Skeletal muscle cell (primary cell): ENCODE measurements around the gene CPB1.
A peak's percentile ranks its signal among the peaks of the same experiment; 100 is the strongest.
"Not testable (repeated sequence)": the region's sequence is repeated elsewhere in the genome, so short reads cannot be mapped to it uniquely, and the experiment has no call there.

Experiments used
- DNase-seq: peaks from one replicate; pipeline ENCODE4 v3.0.0-alpha.2; 2010; ENCODE audit warnings: low read depth
- H3K4me3 ChIP-seq: 2 replicates; pipeline ENCODE4 v1.5.1; 2011; ENCODE audit warnings: low read depth, mild to moderate bottlenecking, control low read depth, low read length, moderate library complexity

CPB1 gene

GRCh38 chr3:148827585-148827984 lies at the start of gene CPB1:
Gene CPB1, plus strand, starts transcription at chr3:148827811. Its CDS starts 13 bp downstream, at chr3:148827824.
- no peak for DNase-seq
- no peak within 1 kb of the TSS for H3K4me3 ChIP-seq

DNA sequence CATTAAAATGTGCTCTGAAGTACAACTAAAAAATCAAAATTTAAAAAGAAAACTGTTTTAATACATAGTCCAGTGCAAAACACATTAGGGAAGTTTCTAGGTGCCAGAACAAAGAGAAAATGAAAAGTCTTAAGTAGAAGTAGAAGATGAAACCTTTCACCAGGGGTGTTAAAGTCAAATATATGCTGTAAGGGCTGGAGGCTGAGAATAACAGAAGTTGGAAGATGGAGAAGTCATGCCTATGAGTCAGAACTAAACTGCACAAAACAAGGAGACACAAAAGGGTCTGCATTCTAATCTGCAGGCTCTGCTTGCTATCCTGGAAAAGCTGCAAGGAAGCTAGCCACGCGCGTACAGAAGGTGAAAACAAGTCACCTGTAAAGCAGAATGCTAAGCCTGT lies 48.7 kb upstream of the CPB1 start:
- H3K4me3 ChIP-seq, result no peak overlapping the region
- no peak for DNase-seq

DNA sequence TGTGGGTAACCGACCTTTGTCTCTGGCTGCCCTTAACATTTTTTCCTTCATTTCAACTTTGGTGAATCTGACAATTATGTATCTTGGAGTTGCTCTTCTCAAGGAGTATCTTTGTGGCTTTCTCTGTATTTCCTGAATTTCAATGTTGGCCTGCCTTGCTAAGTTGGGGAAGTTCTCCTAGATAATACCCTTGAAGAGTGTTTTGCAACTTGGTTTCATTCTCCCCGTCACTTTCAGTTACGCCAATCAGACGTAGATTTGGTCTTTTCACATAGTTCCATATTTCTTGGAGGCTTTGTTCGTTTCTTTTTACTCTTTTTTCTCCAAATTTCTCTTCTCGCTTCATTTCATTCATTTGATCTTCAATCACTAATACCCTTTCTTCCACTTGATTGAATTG lies 42.6 kb upstream of the CPB1 start:
- not testable (repeated sequence) for H3K4me3 ChIP-seq, DNase-seq

DNA sequence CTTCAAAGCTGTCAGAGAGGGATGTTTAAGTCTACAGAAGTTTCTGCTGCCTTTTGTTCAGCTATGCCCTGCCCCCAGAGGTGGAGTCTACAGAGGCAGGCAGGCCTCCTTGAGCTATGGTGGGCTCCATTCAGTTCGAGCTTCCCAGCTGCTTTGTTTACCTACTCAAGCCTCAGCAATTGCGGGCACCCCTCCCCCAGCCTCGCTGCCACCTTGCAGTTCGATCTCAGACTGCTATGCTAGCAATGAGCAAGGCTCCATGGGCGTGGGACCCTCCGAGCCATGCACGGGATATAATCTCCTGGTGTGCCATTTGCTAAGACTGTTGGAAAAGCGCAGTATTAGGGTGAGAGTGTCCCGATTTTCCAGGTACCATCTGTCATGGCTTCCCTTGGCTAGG lies 41.5 kb upstream of the CPB1 start:
- not testable (repeated sequence) for H3K4me3 ChIP-seq, DNase-seq

- H3K4me3 ChIP-seq, result no peak overlapping the region
- DNase-seq, result peak; percentile 86
Measured at GRCh38 chr3:148789146-148789545, 38.5 kb upstream of the CPB1 start.

DNA sequence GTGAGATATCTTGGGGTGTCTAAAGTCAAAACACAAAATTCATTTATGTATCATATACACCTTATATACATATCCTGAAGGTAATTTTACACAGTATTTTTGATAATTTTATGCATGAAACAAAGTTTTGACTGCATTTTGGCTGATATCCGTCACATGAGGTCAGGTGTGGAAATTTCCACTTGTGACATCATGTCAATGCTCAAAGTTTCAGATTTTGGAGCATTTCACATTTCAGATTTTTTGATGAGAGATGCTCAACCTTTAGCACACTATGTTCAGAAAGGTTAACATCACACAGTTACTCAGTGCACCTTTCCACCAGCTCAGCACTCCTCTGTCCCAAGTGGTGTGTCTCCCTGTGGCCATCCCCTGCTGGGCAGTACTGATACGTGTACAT lies 37.7 kb upstream of the CPB1 start:
- no peak for DNase-seq
- no peak overlapping the region for H3K4me3 ChIP-seq

GRCh38 chr3:148790370-148790769 lies 37.2 kb upstream of the CPB1 start:
- DNase-seq, result no peak
- H3K4me3 ChIP-seq, result no peak overlapping the region

GRCh38 chr3:148790851-148791735 lies 36.5 kb upstream of the CPB1 start:
- DNase-seq, result no peak
- H3K4me3 ChIP-seq, result no peak overlapping the region

DNA sequence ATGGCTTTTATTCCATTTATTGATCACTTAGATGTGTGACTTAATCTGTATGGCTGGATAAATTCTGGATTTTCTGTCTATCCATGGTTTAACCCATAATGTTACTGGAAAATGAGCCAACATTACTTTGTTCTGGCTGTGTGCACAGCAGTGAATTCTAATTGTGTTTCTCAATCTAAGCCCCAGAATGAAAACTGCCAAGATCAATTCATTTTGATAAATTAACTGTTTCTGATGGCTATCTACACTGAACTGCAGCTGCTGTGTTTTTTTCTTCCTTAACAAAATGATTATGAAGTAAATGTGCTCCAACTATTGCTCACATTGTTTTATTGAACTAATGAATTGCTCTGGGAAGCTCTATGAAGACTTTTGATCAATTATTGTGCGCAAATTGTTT lies 35.7 kb upstream of the CPB1 start:
- DNase-seq, result no peak
- no peak overlapping the region for H3K4me3 ChIP-seq

GRCh38 chr3:148792516-148792915 lies 35.1 kb upstream of the CPB1 start:
- DNase-seq, result no peak
- no peak overlapping the region for H3K4me3 ChIP-seq

GRCh38 chr3:148796799-148797198 lies 30.8 kb upstream of the CPB1 start:
- DNase-seq, result no peak
- no peak overlapping the region for H3K4me3 ChIP-seq

GRCh38 chr3:148797795-148798194 lies 29.8 kb upstream of the CPB1 start:
- DNase-seq, result no peak
- no peak overlapping the region for H3K4me3 ChIP-seq

- no peak for DNase-seq
- H3K4me3 ChIP-seq, result no peak overlapping the region
Measured at GRCh38 chr3:148800414-148800813, 27.2 kb upstream of the CPB1 start.

DNA sequence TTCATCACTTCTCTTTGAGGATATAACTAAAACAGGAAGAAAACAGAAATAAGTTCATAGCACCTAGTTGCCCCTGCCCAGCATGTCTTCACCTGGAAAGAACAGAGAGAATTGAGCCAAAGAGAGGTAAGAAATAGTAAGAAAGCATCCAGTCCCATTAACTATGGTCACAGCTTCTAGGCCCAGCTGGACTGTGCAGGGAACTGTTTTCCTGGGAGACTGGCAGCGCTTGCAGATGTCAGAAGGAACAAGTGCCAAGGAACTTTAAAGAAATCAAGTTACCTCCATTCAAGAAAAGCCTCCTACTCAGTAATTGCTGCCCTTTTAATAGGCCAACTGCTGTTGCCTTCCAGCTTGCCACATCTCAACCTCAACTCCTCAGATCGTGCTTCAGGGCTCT lies 17.8 kb upstream of the CPB1 start:
- no peak for DNase-seq
- H3K4me3 ChIP-seq, result no peak overlapping the region

DNA sequence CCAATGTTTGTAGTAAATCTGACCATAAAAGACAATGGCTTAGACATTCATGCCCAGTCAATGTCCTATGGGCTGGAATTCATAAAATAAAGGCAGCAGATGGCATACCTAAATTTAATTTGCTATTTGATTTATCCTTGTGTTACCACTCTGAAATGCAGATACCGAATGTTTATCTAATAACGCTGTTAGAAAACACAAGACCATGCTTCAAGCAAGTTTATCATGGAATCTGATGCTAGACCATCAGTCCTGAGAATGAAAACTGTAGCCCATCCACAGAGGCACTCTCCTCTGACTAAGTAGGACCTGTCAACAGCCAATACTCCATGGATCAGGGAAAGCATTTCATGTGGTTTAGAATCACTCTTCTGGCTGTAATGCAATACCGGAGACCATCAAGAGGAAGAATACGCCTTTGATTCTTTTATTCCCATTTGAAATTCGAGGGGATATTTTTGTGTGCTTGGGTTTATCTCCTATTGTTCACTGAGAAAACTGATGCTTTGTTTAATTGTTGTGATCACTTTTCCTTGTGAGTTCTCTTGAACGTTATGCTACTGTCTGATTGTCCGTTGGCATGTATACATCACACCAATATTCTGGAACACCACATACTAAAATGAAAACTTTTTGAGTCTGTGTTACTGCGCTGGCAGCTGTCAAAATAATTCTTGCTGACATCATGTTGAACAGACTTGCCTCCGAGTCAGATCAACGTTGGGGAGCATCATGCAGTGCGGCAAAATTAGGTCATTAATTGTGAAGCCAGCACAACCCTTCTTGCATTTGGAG lies 12.1 kb upstream of the CPB1 start:
- H3K4me3 ChIP-seq, result no peak overlapping the region
- no peak for DNase-seq

DNA sequence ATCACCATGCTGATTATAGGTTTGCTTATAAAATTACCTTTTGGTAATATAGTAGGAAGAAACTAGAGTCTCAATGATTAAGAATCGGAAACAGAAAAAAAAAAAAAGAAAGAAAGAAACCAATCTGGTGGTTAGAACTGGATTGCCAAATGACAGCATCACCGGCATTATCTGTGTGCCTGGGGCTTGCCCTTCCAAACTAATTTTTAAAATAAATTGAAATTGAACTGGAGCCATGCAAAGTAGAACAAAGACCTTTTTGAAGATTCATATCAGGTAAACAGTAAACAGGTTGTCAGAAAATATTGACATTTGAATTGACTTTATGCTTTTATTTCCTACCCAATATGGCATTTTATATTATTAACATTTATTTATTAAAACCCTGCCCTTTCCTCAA lies 11.2 kb upstream of the CPB1 start:
- DNase-seq, result no peak
- H3K4me3 ChIP-seq, result no peak overlapping the region

- DNase-seq, result no peak
- H3K4me3 ChIP-seq, result no peak overlapping the region
Measured at GRCh38 chr3:148816981-148817525, 10.6 kb upstream of the CPB1 start.

- no peak for DNase-seq
- H3K4me3 ChIP-seq, result no peak overlapping the region
Measured at GRCh38 chr3:148820361-148821245, 7.0 kb upstream of the CPB1 start.

DNA sequence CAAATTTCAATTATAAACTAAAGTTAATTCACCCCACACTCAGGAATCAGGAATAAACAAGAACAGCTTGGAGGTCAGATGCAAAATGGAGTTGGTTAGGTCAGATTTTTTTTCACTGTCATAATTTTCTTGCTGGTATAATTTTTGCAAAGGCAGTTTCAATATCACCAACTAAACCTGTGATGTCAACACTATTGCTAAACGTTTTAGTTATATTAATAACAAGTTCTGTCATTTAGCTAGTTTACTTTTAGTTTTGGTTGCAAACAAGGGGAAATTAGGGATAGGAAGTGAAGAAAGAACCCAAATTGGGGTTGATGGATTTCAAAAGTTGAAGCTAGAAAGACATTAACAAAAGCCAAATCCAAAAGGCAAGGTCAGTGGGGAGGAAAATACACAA lies 4.6 kb upstream of the CPB1 start:
- DNase-seq, result no peak
- no peak overlapping the region for H3K4me3 ChIP-seq
